ENCODE measurements around the gene MOV10L1. TPM values are rescaled to one million over a fixed set of nuclear protein-coding genes. Genes with fewer than 3 reads are reported as not detected.
"Not testable (repeated sequence)": the region's sequence is repeated elsewhere in the genome, so short reads cannot be mapped to it uniquely, and the experiment has no call there.

Gene MOV10L1
- total RNA-seq, 1 donor from 2014 or later: 1.6 TPM

DNA sequence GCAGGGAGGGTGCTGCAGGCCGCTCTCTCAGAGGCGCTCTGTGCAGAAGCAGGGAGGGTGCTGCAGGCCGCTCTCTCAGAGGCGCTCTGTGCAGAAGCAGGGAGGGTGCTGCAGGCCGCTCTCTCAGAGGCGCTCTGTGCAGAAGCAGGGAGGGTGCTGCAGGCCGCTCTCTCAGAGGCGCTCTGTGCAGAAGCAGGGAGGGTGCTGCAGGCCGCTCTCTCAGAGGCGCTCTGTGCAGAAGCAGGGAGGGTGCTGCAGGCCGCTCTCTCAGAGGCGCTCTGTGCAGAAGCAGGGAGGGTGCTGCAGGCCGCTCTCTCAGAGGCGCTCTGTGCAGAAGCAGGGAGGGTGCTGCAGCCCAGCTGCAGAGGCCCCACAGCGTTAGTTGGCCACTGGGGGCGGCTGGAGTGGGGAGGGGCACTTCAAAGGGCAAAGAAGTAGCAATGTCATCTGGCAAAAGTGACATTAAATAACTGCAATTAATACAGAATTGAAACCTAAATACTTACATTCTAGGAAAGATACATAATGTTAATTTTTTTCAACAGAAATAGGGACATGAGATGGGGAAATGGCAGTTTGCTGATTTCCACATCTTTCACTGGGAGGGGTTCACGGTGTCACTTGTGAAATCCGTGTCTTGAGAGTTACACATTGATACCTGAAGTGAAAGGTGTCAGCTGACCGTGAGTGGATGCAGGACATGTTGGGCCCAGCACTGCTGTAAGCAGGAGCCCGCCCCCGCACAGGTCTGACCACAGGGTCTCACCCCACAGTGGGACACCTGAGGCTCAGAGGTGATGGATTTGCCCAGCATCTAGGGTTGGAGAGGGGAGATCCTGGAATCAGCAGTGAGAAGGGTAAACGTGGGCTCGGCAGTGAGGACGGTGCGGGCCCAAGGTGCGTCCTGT lies 57.7 kb downstream of the MOV10L1 start:
- DNase-seq (ENCODE audit: low spot score); ATAC-seq; intact Hi-C loops (cut with DNase I): not testable (repeated sequence)

DNA sequence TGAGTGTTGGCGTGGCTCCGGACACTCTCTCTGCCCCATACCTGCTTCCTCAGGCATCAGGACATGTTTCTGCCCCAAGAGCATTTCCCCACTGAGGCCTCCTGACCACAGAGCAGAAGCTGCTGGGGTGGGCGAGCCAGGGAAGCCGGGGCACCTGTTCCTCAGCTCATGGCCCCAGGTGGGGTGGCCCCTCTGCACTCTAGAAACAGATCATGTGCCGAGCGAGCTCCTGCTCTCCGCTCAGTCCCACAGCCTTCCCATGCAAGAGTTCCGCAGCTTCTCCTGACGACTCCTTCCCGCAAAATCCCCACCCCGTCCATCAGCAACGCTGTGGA lies 58.3 kb downstream of the MOV10L1 start:
- no peak for ATAC-seq
- DNase-seq (ENCODE audit: low spot score): no peak
- intact Hi-C loops (cut with DNase I): no loop called here

DNA sequence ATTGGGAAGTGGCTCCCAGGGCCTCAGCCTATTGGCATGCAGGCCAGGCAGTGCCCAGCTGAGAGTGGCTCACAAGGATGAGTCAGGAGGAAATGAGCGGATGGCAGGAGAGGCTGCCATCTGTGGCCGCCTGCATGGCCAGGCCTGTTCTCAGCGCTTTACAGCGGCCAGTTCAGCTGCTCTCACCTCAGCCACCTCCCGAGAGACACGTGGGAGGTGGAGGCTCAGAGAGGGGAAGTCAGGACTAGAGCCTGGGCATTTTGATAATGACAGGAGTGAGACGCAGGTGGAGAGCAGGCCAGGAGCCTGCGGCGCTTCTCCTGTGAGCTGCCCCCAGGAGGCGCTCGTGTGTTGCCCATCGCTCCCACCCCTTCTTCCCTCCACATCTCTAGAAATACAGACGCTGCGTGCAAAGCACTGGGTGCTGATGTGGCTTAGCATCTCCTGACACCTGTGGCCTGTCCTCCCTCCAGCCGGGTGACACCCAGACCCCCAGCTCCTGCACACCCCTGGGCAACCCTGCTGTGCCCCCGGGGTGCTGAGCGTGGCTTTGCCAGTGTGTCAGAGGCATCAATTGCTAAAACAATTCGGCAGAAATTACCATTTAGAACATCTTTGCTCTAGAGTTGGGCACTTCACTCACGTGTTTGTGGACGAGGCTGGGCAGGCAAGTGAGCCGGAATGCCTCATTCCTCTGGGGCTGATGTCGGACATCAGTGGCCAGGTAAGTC lies 59.4 kb downstream of the MOV10L1 start:
- ATAC-seq: peak; percentile 23
- no peak for DNase-seq (ENCODE audit: low spot score)
- intact Hi-C loops (cut with DNase I): no loop called here

DNA sequence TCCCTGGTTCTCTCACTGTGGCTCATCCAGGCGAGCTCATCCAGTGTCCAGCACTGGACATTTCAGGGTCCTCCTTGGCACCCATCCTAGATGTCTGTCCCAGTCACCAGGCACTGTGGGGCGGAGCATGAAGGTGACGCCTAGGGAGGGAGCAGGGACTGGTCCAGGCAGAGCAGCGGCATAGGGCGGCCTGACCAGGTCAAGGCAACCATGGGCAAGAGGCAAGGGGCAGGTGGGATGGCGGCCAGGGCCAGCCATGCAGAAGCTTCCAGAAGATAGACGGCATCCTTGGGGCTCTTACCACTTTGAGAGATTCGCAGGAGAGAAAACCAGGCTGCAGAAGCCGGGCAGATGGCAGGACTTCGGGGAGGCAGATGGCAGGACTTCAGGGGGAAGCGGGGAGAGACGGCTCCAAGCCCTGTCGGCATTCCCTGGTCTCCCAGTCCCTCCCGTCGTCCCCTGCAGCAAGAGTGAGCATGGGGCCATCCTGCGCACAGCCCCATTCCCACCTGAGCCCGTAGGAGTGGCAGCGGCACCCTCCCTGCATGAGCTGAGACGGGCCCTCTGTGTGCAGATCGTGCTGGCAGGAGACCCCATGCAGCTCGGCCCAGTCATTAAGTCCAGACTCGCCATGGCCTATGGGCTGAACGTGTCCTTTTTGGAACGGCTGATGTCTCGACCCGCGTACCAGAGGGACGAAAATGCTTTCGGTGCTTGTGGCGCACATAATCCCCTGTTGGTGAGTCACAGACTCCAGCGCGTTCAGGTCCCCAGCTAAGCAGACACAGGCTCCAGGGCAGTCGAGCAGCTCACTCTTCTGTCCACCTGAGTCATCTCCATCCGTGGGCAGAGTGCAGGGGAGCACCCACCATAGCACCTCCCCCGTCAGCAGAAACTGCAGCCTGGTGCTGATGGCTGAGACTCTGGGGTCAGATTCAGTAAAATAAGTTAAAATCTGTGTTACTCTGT lies 60.6 kb downstream of the MOV10L1 start:
- DNase-seq (ENCODE audit: low spot score) (no peak), ATAC-seq (no peak)
- intact Hi-C loops (cut with DNase I): no loop called here

DNA sequence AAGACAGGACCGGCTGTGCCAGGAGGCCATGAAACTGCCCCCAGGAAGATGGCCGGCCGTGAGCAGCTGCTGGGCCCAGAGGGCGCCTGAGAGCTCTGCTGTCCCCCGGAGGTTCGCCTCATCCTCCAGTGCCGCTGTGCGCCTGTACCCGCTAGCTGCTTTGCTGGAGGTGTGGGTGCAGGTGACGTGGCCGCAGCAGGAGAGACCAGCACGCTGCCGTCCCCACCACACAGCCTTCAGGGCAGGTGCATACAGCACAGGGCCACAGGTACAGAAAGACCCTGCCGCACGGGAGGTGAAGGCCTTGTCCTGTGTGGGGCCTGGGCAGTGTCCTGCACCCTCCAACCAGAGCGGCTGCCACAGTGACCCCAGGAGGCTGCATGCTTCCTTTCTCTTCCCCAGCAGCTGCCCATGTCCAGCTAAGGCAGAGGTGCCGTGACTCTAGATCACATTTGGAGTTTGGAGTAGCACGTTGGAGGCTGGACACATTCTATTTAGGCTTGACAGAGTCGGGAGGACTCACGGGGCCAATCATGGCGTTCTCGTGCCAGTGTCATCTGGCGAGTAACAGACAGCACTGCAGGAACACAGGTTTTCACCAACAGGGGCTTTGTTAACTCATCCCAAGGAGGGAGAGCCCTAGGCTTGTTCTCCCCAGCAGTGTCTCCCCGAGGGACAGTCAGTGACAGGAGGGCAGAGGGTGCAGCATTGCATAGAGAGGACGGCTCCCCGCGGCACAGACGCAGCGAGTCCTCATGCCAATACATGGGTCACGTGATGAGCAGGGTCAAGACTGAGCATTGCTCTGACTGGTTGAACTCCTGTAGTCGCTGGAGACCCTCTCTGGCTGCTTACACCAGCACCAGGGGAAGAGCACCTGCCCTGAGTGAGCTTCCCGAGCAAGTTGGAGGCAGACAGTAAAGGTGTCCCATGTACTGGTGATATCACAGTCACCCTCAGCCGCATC lies 62.0 kb downstream of the MOV10L1 start:
- ATAC-seq: no peak
- intact Hi-C loops (cut with DNase I): no loop called here
- DNase-seq (ENCODE audit: low spot score): peak; percentile 49

DNA sequence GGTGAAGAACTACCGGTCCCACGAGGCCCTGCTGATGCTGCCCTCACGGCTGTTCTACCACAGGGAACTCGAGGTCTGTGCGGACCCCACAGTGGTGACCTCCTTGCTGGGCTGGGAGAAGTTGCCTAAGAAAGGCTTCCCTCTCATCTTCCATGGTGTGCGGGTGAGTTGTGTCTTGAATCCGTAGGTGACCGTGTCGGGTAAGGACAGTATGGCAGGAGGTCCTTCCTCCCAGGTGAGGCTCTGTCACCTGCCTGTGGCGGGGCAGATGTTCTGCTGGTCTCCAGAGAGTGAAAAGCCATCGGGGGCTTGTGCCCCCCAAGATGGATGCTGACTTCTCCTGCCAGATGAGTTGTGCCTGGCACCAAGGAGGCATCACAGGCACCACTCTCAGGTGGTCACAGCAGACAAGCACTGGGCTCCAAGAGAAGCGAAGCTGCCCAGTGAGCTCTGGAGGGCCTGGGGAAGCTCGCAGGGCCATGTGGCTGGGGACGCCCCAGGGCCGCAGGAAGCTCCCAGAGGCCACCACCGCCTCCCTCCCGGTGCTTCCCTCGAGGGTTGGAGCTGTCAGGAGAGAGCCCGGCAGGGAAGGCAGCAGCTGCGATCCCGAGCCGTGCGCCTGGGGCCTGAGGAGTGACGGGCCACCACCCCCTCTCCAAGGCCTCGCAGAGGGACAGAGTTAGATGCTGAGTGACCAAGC lies 63.4 kb downstream of the MOV10L1 start:
- intact Hi-C loops (cut with DNase I): no loop called here
- DNase-seq (ENCODE audit: low spot score): peak; percentile 53

DNA sequence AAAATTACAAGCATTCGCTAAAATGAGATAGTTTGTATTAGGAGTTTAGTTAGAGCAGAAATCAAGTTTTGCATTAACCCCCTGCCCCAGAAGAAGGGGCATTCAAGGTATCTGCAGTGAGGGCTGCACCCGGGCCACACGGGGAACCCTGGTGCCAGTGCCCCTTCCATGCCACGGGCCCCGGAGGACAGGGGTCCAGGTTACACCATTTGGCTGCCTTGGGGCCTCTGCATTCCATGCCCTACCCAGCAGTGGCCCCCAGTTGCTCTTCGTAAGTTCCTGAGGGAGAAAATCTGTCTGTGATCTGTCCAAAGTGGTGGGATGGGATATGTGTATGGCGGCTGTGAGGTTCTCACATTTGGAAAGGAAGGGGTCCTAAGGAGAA lies 63.9 kb downstream of the MOV10L1 start:
- DNase-seq (ENCODE audit: low spot score): no peak
- intact Hi-C loops (cut with DNase I): no loop called here
- ATAC-seq: no peak

More for the DNA sequence above, 63.4 kb downstream of the MOV10L1 start:
- ATAC-seq: no peak

DNA sequence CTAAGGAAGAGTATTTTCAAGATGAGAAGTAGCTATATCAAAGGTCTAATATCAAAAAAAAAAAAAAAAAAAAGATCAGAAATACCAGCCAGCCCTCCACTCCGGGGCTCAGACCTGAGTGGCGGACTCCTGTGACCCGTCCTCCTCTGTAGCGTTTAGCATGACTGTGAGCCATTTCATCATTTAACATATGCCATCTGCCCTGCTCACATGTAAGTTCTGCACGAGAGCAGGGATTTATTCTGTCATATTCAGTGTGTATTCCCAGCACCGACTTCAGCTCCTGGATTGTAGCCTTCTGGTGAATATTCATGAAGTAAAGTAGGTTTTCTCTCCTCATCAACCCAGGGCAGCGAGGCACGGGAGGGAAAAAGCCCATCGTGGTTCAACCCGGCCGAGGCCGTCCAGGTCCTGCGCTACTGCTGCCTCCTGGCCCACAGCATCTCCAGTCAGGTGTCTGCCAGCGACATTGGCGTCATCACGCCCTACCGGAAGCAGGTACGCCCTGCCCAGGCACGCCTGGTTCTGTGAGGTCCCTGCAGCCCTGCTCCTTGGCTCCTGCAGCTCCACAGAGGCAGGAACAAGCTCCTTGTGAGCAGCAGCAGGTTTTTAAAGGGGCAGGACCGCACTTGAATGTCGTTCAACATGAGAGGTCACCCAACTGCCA lies 68.0 kb downstream of the MOV10L1 start:
- no peak for DNase-seq (ENCODE audit: low spot score)
- ATAC-seq: no peak
- intact Hi-C loops (cut with DNase I): no loop called here

DNA sequence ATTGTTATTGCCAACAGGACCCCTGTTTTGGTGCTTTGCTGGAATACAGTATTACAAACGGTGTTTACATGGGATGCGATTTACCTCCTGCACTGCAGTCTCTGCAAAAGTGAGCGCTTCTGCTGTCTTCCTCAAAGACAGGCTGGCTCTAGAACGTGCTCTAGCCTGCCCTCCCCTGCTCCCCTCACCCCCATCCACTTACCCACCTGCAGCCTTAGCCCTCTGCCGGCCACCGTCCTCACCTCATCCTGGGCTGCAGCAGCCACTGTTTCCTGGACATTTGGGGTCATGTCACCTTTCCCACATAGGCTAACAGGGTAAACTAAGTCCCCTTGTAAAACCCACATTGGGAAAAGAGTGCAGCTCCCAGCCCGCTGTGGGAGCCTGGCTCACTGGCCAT lies 71.1 kb downstream of the MOV10L1 start:
- intact Hi-C loops (cut with DNase I): no loop called here
- no peak for DNase-seq (ENCODE audit: low spot score)
- ATAC-seq: no peak

DNA sequence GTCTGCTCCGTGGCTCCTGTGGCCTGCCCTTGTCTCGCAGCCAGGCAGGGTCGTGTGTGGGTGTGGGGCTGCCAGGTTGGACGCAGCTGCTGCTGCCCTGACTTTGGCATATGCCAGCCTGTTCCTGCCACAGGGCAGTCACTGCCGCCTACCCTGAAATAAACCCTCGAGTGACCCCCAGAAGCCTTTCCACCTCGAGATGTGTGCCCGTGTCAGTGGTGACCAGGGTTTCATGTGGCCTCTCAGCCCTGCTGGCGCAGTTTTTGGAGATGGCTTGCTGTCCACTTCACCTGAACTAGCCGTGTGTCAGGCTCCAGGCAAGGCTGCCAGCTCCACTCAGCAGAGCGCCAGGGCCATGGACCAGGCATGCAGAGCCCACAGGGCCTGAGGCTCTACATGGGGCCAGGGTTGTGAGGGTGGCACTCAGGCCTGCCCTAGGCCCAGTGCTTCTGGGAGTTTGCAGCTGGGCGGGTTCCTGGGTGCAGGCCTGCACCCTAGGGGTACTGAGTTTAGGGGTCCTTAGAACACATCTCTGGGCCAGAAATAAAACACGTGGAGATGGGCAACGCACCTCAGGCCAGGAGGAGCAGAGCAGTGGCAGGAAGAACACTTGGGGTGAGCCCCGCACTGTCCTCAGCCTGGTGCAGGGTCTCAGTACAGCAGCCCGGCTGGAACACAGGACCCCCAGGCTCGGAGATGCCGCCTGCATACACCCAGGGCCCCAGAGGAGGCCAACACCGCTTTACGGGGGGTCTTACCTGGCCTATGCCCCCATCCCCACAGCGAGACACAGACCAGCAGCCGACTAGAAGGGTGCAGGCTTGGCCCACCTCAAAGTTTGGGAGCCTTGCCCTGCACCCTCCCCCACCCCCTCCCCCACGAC lies 71.9 kb downstream of the MOV10L1 start:
- intact Hi-C loops (cut with DNase I): no loop called here
- ATAC-seq (peak; percentile 36), DNase-seq (ENCODE audit: low spot score) (no peak)

DNA sequence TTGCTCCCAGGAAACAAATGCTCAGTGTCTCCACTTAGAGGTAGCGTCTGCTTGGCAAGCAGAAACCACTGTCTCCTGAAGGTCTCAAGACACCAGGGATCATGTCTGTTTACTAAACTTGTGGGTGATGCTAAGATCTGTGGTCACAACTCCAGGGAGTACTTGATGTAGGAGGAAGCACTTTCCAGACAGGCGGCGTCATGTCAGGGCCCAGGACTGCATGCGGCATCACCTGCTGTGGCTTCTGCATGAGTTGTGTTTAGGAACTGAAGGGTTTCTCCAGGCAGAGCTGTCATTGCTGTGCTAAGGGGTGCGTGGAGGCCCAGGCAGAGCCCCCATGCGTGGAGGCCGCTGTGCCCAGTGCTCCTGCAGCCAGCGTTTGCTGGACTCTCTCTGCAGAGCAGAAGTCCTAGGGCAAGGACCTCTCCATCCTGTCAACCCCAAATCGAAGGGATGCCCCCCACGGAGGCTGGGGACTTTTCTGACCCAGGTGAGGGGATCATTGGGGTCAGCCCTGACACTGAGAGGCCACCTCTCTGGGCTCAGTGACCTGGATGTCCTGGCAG lies 72.7 kb downstream of the MOV10L1 start:
- no peak for ATAC-seq
- no peak for DNase-seq (ENCODE audit: low spot score)
- intact Hi-C loops (cut with DNase I): no loop called here

DNA sequence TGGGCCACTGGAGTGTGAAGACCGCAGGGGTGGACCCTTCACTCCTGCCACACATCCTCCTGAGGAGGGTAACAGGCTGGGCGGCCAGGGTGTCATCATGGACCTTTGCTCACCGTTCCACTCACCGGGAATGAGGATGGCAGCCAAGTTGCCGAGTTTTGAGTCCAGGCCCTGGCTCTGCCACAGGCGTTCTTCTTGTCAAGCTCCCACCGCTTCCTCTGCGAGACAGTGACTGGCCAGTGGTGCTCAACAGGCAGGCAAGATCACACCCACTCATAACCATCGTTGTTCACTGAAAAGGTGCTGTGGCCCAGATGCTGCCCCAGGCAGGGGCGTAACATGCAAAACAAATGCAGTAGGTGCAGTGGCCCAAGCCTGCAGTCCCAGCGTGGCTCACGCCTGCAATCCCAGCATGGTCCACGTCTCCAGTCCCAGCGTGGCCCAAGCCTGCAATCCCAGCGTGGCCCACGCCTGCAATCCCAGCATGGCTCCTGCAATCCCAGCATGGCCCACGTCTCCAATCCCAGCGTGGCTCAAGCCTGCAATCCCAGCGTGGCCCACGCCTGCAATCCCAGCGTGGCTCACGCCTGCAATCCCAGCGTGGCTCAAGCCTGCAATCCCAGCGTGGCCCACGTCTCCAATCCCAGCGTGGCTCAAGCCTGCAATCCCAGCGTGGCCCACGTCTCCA lies 75.8 kb downstream of the MOV10L1 start:
- intact Hi-C loops (cut with DNase I): no loop called here
- DNase-seq (ENCODE audit: low spot score) (no peak), ATAC-seq (no peak)

DNA sequence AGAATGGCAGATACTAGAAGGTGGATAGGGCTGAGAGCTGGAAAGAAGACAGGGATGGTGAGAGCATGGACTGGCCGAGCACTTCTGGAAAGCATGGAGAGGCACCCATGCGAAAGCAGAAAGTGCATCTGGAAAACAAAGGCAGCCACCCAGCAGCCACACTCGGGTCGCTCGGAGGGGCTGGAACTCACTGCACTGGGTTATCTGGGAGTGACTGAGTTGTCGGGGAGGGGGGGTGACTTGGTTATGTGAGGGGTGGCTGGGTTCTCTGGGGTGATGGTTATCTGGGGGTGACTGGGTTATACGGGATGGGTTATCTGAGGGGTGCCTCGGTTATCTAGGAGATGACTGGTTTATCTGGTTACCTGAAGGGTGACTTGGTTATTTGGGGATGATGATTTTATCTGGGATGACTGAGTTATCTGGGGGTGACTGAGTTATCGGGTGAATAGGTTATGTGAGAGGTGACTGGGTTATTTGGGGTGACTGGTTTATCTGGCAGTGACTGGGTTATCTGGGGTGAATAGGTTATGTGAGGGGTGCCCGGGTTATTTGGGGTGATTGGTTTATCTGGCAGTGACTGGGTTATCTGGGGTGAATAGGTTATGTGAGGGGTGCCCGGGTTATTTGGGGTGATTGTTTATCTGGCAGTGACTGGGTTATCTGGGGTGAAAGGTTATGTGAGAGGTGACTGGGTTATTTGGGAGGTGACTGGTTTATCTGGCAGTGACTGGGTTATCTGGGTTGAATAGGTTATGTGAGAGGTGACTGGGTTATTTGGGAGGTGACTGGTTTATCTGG lies 78.1 kb downstream of the MOV10L1 start:
- DNase-seq (ENCODE audit: low spot score): no peak
- intact Hi-C loops (cut with DNase I): no loop called here
- no peak for ATAC-seq

DNA sequence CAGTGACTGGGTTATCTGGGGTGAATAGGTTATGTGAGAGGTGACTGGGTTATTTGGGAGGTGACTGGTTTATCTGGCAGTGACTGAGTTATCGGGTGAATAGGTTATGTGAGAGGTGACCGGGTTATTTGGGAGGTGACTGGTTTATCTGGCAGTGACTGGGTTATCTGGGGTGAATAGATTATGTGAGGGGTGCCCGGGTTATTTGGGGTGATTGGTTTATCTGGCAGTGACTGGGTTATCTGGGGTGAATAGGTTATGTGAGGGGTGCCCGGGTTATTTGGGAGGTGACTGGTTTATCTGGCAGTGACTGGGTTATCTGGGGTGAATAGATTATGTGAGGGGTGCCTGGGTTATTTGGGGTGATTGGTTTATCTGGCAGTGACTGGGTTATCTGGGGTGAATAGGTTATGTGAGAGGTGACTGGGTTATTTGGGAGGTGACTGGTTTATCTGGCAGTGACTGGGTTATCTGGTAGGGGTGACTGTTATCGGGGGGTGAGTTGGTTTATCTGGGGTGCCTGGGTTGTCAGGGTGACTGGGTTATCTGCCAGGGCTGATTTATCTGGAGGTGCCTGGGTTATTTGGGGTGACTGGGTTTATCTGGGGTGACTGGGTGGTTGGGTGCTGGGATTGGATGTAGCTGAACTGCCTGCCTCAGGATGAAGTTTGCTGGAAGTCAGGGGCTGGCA lies 78.8 kb downstream of the MOV10L1 start:
- ATAC-seq; DNase-seq (ENCODE audit: low spot score); intact Hi-C loops (cut with DNase I): not testable (repeated sequence)
